GM19193 (cell line): ENCODE data around the gene DGCR2.

Source experiments
- POLR2A ChIP-seq: IDR thresholded peaks from 4 replicates; pipeline ENCODE4 v1.6.1; 2011; ENCODE audit not compliant: insufficient read depth, insufficient read length; ENCODE audit errors: extremely low read depth

The DGCR2 gene

DNA sequence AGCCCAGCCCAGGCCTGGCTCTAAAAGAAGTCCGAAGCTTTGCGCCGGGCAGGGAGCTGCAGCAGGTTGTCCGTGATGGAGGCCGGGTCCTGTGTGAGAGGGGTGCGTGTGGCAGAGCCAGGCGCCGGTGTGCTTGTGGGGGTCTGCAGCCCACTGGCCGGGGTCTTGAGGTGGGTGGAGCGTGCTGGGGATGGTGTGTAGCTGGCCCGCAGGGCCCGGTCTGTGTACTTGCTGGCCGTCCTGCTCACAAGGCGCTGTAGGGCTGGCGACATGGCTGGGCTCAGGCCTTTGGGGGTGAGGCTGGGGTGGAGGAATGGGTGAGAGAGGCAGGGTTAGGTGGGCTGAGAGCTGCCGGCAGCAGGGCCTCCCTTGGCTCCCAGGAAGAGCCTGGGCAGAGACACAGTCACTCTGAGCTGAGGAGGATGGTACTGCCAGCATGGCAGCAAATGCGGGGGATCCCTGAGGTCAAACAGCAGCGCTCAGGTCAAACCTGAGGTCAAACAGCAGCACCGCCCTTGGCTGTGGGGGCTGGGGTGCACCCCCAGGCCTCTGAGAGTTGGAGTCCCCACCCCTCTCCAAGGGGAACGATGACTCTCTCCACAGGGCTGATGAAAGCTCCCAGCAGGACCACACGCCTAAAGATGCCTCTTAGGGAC, 12.1 kb upstream of the DGCR2 start:
- no peak for TF ChIP-seq POLR2A

DNA sequence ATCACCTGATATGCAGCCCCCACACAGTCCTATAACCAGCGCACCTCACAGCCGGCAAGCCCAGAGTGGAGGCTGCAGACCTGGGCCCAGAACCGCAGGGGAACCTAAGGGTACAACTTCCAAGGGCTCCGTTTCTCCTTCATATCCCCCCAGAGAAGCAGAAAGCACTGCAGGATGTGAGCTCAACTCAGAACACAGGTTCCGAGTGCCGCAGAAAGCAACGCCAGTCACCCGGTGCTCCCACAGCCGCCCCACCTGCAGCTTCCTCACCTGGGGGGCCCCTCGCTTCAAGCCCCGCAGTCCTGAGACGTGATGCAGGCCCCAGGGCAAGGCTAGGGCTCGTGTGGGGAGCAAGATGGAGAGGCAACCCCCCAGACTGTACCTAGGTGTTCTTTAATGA, 11.3 kb upstream of the DGCR2 start:
- TF ChIP-seq POLR2A, result no peak

DNA sequence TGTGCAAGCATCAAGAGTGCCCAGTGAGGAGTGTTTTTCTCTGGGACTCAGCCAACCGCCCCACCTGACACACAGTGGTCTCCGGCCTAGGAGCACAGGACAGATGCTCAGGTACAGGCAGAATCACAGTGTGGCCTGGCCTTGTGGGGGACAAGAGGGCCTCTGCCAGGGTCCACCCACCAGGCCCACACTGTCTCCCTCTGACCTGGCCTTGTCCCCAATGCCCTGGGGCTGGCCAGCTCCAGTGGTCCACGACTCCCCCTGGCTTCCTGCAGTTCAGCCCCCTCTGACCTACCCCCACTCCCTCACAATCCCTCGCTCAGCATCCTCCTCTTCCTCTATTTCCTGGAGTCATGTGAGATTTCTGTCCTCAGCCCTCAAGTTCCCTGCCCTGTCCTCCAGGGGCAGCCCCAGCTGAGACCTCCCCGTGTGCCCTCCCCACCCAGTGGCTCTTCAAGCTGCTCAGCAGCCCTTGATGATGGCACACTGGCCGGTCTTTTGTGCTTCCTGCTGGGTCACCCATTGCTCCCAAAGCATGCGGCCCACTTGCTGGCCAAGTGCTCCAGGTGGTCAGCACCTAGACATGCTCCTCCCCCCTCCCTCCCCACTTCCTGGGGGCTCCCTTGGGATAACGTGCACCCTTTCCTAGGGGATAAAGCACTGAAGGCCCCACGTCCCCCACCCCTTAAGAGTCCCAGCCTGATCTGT, 10.6 kb upstream of the DGCR2 start:
- no peak for TF ChIP-seq POLR2A

DNA sequence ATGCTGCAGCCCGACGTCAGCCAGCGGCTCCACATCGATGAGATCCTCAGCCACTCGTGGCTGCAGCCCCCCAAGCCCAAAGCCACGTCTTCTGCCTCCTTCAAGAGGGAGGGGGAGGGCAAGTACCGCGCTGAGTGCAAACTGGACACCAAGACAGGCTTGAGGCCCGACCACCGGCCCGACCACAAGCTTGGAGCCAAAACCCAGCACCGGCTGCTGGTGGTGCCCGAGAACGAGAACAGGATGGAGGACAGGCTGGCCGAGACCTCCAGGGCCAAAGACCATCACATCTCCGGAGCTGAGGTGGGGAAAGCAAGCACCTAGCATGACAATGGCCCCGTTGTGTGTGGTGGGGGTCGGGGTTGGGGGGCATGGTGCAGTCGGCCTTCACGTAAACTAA, 9.9 kb upstream of the DGCR2 start:
- TF ChIP-seq POLR2A, result no peak

DNA sequence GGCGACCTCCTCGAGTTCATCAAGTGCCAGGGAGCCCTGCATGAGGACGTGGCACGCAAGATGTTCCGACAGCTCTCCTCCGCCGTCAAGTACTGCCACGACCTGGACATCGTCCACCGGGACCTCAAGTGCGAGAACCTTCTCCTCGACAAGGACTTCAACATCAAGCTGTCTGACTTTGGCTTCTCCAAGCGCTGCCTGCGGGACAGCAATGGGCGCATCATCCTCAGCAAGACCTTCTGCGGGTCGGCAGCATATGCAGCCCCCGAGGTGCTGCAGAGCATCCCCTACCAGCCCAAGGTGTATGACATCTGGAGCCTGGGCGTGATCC, 9.4 kb upstream of the DGCR2 start:
- no peak for TF ChIP-seq POLR2A

DNA sequence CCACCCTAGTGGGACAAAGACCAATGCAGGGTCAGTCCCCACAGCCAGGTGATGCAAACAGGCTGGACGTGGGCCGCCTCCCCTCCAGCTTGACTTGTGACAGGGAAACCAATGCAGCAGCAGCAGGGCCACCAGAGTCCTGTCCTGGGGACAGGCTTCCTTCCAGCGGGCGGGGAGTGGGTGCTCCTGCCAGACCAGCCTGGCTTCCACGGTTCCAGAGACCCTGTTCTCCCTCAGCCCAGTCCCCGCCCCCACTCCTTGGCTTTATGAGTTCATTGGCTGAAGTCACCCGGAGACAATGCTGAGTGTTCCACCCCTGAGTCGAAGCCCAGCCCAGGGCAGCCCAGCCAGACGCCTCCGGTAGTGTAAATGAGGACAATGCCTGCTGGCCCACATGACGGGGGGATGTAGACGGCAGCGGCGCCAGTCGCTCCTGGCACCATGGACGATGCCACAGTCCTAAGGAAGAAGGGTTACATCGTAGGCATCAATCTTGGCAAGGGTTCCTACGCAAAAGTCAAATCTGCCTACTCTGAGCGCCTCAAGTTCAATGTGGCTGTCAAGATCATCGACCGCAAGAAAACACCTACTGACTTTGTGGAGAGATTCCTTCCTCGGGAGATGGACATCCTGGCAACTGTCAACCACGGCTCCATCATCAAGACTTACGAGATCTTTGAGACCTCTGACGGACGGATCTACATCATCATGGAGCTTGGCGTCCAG, 8.9 kb upstream of the DGCR2 start, which contains the start of gene TSSK2:
TSSK2 (plus strand) TSS at position 350 of the 726 bp plus-strand sequence; CDS start at position 442, 92 bp downstream.
- no peak for TF ChIP-seq POLR2A

DNA sequence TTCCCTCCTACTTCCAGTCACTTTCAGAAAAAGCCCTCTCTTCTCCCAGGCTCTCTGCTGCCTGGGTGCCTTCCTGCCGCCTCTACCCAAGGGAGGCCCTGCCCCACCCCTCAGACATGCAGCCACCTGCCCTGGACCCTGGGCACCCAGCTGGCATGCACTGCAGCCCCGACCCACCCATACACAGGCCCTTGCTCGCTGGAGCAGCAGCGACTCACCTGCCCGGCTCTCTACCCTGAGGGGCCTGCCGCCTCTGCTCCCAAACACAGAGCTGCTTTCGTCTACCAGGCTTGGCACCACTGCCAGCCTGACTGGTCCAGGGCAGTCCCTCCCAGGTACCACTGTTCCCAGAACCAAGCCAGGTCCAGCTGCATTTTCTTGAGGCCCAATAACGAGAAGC, 7.7 kb upstream of the DGCR2 start:
- TF ChIP-seq POLR2A, result no peak

DNA sequence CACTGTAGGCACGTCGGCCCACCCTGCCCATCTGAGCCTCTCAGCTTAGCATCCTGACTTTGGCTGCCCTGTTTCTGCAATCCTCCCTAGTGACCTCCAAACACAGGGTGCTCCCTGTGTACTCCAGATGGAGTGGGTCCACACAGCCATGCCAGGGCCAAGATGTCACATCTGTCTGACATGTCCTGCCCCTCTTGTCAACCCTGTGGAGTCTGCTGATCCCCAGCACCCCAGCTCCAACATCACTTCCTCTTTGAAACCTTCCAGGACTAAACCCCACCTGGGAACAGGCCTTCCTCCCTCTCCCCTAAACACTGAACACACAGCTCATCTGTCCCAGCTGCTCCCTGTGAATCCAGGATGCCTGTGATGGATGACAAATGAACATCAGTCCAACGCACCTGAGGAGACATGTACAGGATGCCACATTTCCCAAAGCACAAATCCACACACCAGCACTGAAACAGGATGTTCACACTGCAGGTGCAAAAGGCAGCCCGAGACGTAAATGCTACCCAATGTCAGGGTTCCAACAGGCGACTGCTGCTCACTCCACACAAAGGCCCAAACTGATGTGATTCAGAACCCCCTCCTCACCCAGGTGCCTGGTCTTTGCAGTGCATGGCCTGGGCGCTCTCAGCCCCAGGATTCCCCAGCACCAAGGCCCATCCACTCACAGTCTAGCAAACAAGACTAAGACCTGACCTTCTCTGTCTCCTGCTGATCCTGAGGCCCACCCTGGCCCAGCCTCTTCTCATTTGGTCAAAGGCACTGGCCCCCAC, 6.9 kb upstream of the DGCR2 start:
- TF ChIP-seq POLR2A, result no peak

DNA sequence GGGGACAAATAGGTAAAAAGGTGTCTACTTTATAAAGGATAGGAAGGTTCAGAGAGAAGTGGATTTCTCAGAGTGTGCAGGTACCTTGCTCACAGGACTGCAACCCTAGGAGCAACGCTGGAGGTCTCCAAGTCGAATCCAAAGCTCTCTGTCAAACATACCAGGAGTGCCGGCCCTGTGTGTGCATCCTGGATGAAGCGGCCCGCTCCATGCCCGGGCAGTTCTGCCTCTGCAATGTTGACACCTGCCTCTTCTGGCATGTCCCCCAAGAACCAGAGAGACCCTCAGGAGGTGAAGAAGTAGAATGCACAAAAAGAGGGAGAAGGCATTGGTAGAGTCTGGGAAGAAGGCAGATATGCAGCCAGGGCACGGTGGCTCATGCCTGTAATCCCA, 5.8 kb upstream of the DGCR2 start:
- TF ChIP-seq POLR2A, result no peak

DNA sequence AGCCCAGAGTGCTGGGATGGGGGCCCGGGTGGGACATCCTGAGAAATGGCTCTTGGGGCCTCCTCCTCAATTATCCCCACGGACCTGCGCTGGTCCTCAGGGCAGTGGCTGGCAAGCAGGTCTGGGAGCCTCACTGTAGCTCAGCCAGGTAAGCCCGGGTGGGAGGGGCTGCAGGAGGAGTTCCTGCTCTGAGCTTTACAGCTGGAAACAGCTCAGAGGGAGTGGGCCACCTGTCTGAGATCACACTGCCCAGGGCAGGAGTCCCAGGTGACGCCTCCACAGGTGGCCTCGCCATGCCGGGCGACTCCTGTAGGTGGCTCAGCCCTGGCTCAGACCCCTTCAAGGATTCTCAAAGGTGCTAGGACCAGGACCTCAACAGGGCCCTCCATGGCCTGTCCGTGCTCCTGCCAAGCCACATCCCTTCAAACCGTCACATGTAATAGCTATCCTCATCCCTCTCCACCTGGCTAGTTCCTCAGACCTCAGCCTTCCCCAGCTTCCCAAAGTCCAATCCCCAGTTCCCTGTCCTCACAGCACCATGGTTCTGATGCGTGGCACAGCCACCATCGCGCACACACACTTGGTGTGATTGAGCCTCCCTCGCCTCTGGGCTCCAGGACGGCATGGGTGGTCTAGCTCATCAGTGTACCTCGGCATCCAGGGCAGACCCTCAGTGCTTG, 5.3 kb upstream of the DGCR2 start:
- TF ChIP-seq POLR2A, result no peak

DNA sequence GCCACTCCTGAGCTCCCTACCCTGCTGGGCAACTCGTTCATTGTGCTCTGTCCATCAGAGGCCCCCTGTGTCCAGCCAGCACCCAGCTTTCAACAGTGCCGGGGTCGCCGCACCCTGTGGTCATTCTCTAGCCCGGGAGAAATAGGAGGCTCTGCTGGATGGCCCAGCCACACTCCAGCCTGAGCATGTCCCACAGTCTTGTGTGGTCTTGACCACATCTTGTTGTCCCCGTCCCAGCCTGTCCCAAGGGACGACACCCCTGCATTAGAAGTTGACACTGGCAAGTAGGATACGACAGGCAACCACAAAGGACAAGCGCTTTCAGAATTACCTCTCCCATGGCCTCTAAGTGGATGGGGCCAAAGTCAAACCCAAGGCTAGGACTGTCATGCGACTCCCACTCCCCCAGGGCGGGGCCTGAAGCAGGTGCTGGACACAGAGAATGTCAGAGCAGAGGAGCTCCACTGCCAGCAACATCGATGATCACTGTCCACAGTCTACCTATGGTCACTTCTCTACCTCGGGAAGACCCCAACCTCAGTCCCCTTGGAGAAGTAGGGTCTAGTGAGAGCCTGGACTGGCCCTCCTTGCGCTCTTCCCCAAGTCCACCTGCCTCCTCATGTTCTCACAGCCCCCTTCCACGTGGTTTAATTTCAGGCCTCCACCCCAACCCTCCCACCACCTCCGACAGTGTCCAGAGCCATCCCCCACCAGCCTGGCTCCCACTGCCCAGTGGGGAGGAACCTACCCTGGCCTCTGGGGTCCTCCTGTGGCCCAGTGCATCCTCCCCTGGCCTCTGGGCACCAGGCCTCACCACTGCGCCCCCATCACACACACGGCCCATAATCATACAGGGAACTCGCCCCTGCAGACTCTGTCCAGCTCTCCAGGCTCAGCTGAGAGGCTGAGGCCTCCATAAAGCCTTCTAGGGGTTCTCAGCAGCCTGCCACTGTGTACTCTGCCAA, 4.4 kb upstream of the DGCR2 start:
- no peak for TF ChIP-seq POLR2A

DNA sequence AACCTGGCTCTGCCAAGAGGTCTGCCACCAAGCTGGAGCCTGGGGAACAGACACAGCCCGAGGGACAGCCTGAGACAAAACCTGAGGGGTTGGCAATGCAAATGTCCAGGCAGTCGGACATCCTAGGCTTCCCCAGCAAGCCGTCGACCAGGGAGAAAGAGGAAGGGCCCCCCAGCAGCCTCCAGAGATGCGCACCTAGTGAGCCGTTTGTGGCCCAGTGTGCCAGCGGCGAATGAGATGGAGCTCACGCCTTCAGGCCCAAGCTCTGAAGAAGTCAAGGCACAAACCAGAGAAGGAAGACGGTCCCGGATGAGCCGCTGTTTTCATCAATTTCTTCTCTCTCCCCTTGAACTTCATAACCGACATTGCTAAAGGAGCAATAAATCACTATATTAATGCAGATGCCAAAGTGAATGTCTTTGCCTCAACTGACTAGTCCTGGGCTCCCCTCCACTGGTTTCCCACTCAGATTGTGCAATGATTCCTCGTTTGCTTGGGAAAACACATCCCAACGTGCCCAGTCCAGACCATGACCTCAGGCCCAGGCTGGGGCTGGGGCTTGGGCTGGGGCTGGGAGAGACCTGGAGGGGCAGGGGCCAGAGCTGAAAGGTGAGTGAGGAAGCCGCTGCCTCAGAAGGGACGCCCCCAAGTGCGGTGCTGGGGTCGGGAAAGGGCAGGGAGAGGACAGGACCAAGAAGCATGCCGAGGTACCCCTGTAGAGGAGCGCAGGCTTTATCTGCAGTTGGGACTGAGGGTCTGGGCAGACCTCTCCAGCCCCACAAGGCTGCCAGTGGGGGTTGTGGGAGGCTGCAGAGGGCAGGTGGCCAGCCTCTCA, 3.5 kb upstream of the DGCR2 start:
- TF ChIP-seq POLR2A, result no peak

DNA sequence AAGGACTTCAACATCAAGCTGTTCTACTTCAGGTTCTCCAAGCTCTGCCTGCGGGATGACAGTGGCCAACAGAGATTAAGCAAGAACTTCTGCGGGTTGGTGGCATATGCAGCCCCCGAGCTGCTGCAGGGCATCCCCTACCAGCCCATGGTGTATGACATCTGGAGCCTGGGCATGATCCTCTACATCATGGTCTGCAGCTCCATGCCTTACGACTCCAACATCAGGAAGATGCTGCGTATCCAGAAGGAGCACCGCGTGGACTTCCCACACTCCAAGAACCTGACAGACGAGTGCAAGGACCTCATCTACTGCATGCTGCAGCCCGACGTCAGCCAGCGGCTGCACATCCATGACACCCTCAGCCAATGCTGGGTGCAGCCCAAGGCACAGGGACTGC, 2.8 kb upstream of the DGCR2 start:
- no peak for TF ChIP-seq POLR2A
